ENCODE data around the gene SHCBP1L.

SHCBP1L gene

DNA sequence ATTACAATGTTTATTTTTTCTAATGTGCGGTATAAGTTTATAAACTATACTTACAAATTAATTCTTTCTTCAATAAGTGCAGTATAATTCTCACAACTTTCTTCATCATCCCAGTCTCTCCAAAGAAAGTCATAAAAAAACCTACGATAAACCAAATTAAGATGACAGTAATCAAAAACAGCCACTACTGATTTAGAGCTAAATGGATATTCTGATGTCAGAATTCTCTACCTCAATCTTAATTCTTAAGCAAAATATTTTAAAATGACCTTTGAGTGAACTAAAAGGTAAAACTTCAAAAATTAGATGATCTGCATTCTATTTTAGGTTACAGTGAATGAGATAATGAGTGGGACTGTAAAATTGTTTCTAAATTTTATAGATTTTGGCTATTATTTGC, 13.6 kb downstream of the SHCBP1L start:
- TF ChIP-seq CTCF (IDR thresholded peaks at IDR 0.05; ENCODE audit: low read depth, low read length): no peak

DNA sequence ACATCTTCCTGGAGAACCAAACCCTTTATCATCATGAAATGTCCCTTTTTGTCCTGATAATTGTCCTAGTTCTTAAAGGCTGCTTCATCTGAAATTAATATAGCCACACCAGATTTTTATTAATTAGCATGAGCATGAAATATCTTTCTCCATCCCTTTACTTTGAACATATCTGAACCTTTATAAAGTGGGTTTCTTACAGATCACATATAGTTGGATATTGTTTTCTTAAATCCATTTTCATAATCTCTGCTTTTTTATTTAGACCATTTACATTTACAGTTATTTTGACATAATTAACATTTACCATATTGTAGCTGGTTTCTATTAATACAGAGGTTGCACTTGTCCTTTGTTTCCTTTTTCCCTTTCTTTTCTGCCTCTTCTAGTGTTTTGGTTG, 17.2 kb downstream of the SHCBP1L start:
- TF ChIP-seq CTCF (IDR thresholded peaks at IDR 0.05; ENCODE audit: low read depth, low read length): no peak
- H3K4me3 ChIP-seq (ENCODE audit: low read depth, low read length): no peak overlapping the region

More for the DNA sequence above, 13.6 kb downstream of the SHCBP1L start:
- H3K4me3 ChIP-seq (ENCODE audit: low read depth, low read length): no peak overlapping the region

- H3K4me3 ChIP-seq (ENCODE audit: low read depth, low read length): no peak overlapping the region
- no peak for TF ChIP-seq CTCF (IDR thresholded peaks at IDR 0.05; ENCODE audit: low read depth, low read length)
Observed at GRCh38 chr1:182930985-182931384, 22.0 kb downstream of the SHCBP1L start.

DNA sequence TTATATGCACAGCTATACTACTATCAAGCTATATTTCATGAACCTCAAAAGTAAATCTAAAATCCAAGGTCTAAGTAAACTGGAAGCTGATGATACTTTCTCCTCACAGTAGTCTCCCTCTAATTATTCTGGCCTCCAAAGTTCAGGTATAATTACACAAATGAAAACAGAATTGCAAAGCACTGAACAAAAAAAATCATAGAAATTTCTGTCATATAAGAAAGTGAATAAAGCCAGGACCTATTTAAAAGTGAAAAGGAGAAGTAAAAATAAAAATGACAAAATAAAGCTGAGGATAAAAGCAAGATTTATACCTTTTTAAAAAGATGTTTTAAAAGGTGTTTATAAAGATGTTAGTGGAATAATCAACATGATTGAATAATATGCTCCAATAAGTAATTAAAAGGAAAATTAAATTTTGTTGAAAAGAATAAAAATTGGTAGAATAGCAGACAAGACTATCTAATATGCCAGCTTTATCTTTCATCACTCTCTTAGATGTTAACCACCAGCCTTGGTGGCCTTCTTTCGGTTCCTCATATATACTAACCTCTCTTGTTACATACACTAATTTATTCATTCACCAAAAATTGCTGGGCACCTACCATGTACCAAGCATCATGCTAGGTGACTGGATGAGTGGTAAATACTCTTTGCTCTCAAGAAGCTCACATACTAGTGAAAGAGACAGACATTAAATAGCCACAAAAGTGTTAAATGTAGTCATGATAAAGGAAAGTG, 25.1 kb downstream of the SHCBP1L start:
- no peak overlapping the region for H3K4me3 ChIP-seq (ENCODE audit: low read depth, low read length)
- TF ChIP-seq CTCF (IDR thresholded peaks at IDR 0.05; ENCODE audit: low read depth, low read length): no peak

DNA sequence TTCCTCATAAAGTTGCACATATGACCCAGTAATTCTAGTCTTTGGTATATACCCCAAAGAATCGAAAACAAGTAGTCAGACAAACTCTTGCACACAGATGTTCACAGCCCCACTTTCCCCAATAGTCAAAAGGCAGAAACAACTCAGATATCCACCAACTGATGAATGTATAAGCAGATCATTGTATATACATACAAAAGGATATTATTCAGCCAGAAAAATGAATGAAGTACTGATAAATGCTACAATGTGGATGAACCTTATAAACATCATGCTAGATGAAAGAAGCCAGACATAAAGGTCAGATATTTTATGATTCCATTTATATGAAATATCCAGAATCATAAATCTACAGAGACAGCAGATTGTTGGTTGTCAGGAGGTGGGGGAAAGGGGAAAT, 27.3 kb downstream of the SHCBP1L start:
- H3K4me3 ChIP-seq (ENCODE audit: low read depth, low read length): no peak overlapping the region
- TF ChIP-seq CTCF (IDR thresholded peaks at IDR 0.05; ENCODE audit: low read depth, low read length): no peak

DNA sequence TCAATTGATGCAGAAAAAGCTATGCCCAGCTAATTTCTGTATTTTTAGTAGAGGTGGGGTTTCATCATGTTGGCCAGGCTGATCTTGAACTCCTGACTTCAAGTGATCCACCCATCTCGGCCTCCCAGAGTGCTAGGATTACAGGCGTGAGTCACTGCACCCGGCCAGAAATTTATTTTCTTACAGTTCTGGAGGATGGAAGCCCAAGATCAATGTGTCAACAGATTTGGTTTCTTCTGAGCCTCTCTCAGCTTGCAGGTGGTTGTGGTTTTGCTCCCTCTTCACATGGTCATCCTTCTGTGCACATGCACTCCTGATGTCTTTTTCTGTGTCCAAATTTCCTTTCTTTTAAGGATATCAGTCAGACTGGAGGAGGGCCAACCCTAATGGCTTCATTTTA, 35.6 kb downstream of the SHCBP1L start:
- H3K4me3 ChIP-seq (ENCODE audit: low read depth, low read length): no peak overlapping the region
- no peak for TF ChIP-seq CTCF (IDR thresholded peaks at IDR 0.05; ENCODE audit: low read depth, low read length)

DNA sequence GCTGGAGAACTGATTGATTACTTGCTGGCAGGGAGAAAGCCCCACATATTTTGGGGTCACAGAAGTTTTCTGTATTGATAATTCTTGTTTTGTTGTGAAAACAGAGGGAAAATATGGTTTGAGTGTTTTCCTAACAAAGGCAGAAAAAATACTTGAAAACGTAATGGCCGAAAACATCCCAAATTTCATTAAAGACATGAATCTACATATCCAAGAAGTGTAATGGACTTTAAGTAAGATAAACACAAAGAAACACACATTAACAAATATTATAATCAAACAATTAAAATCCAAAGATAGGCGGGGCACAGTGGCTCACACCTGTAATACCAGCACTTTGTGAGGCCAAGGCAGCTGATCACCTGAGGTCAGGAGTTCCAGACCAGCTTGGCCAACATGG, 39.6 kb downstream of the SHCBP1L start:
- H3K4me3 ChIP-seq (ENCODE audit: low read depth, low read length): no peak overlapping the region
- no peak for TF ChIP-seq CTCF (IDR thresholded peaks at IDR 0.05; ENCODE audit: low read depth, low read length)
